ENCODE data around the gene ACTG1.

DNA sequence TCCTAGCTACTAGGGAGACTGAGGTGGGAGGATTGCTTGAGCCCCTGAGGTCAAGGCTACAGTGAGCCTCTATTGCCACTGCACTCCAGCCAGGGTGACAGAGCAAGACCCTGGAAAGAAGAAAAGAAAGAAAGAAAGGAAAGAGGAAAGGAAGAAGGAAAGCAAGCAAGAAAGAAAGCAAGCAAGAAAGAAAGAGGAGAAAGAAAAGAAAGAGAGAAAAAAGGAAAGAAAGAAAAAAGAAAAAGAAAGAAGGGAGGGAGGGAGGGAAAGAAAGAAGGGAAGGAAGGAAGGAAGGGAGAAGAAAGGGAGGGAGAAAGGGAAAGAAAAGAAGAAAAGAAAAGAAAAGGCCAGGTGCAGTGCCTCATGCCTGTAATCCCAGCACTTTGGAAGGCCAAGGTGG lies 9.0 kb downstream of the ACTG1 start:
- TF ChIP-seq GATA2 (IDR thresholded peaks at IDR 0.05; ENCODE audit: low read depth, low read length) (no peak), GATA3 (IDR thresholded peaks at IDR 0.05; ENCODE audit: low read depth, low read length) (no peak)

Data from SH-SY5Y (cell line).